Activated CD8-positive, alpha-beta memory T cell treated with anti-CD3 and anti-CD28 coated beads for 24 hours (primary cell): ENCODE data around the gene CFHR5.
"Not testable (repeated sequence)": the region's sequence is repeated elsewhere in the genome, so short reads cannot be mapped to it uniquely, and the experiment has no call there.

Source experiments
- DNase-seq: peaks from one replicate; pipeline ENCODE4 v3.0.0-alpha.2; 2020

The CFHR5 gene

DNA sequence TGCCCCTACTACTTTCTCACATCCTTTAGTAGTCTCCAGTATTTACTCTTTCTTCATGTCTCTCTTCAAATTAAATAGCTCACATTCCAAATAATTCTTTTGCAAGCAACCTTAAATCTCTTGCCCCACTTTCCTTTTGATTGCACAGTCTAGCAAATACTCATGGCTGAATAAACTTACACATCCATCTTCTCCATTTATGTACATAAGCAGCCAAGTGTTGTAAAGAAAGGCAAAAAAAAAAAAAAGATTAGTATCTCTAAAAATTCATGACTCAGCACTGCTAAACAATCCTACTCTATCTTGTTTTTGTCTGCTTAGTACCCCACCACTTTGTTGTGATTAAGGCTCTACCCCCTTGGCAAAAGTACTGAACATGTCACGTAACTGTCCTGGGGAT lies 47.1 kb downstream of the CFHR5 start:
- no peak for DNase-seq

- DNase-seq, result no peak
These were observed 50.0 kb downstream of the CFHR5 start for GRCh38 chr1:197027359-197027758.

- DNase-seq, result no peak
These were observed 52.4 kb downstream of the CFHR5 start for GRCh38 chr1:197029749-197030148.

DNA sequence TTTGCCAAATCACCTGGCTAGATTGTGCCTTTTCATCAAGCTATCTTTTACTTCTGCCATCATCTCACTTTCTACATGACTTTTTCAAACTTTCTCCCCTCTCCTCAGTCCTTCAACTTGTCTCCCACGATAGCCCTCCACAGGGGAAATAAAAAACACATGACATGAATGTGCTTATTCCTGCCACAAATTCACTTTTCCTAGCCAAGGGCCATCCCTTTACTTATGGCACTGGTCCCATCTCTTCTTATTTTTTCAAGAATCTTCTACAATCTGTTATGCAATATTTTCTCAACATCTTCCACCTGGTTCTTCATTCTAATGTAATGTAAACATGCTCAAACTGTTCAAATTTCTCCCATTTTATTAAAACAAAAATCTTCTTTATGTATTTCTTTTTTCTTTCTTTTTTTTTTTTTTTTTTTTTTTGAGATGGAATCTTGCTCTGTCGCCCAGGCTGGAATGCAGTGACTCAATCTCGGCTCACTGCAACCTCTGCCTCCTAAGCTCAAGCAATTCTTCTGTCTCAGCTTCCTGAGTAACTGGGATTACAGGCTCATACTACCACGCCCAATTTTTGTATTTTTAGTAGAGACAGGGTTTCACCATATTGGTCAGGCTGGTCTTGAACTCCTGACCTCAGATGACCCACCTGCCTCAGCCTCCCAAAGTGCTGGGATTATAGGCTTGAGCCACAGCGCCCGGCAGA lies 57.4 kb downstream of the CFHR5 start:
- DNase-seq, result not testable (repeated sequence)

DNA sequence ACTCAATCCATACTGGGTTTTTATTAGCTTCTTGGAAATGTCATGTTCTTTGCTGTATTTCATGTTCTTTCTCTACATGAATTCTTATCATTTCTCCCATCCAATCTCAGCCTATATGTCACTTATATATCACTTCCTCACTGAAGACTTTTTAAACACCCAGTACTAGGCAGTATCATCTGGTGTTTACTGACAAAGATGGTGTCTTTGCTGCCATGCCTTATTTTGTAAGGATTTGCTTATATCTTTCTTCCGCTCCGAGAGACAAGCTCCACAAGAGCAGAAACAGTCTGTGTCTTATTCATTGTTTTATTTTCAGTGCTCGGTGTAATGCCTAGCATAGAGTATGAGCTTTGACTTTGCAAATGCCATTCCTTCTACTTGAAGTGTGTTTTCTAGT lies 59.5 kb downstream of the CFHR5 start:
- DNase-seq, result no peak

DNA sequence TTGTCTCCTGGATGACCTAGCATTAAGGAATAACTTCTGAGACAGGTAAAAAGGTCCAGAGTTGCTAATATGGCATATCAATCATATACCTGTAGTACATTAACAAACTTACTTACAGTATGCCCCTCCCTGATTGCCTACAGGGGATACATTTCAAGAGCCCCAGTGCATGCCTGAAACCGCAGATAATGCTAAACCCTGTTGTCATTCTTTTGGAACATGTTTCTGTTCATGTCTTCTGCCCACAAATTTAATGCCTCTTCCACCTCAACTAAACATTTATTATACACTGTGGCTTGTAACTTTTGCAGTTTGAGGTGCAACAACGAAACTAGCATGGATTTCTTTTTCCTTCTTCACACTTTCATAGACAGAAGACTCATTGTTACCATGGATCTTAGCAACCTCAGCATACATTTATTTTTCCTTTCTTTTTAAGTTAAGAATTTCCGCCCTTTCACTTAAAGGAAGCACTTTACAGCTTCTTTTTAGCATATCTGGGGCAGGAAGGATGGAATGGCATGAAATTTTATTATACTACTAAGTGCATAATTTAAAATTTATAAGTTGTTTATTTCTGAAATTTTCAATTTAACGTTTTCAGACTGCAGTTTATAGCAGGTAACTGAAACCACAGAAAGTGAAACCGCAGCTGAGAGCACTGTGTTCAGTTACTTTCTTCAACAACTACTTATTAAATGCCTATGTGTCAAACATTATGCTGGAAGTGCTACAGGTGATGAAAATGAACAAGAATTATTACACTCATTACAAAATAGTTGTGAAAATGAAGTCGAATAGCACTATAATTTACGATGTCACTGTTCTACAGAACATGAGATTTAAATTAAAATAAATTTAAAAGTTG lies 64.4 kb downstream of the CFHR5 start:
- DNase-seq, result no peak

DNA sequence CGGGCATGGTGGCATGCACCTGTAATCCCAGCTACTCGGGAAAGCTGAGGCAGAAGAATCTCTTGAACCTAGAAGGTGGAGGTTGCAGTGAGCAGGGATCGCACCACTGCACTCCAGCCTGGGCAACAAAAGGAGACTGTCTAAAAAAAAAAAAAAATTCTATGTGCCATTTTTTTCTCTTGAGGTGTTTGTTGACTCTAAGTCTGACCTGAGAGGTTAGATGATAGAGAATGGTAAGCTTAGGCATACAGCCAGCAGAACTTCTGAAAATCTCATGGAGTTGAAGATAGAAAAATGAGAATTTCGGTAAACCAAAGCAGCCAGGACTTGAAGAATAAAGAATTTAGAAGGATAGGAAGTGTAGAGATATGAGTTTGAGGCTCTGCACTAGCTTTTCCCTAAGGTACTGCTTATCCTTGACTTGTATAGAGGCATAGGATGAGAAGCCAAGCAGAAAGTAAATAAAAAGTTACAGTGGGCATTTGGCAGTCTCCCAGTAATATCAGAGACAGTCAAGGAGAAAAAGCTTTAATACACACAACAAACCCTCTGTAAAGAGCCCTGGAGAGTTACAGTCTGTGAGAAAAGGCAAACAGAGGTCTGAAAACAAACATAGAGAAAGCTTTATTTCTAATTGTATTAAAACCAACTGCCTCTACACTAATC lies 65.5 kb downstream of the CFHR5 start:
- no peak for DNase-seq

DNA sequence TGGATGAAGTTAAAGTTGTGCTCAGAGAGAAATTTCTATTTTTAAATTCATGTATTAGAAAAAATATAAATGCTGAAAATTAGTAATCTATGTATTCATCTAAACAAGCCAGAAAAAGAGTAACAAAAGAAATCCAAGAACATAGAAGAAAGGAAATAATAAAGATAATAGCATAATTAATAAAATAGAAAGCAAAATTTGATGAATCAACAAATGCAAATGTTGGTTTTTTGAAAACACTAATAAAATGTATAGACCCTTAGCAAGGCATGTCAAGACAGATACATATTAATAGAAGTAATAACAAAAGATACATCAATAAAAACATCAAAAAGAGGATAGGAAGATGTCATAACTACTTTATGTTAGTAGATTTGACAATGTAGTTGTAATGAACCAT lies 71.7 kb downstream of the CFHR5 start:
- no peak for DNase-seq
